Thymus (tissue), 11 donors: ENCODE data around the gene ATAD5. TPM values are rescaled to one million over a fixed set of nuclear protein-coding genes. Genes with fewer than 3 reads are reported as not detected.
A peak's percentile ranks its signal among the peaks of the same experiment; 100 is the strongest.

Source experiments
- DNase-seq, 9 donors: peaks; one replicate each; pipeline ENCODE4 v3.0.0-alpha.2; 2013; ENCODE audit warnings: low spot score in 9 of 9, low read depth in 6 of 9, missing footprints in 1 of 9
- H3K27ac ChIP-seq, 2 donors: one replicate each; pipeline ENCODE4 v1.5.1; 2013; ENCODE audit warnings: control low read depth in 1 of 2, low read depth in 1 of 2, low read length in 1 of 2, mild to moderate bottlenecking in 1 of 2, moderate library complexity in 1 of 2
- H3K27me3 ChIP-seq, 2 donors: one replicate each; pipeline ENCODE4 v1.5.1; 2013; ENCODE audit warnings: low read length in 1 of 2; ENCODE audit not compliant: control insufficient read depth in 2 of 2, insufficient read depth in 1 of 2
- H3K36me3 ChIP-seq, 2 donors: one replicate each; pipeline ENCODE4 v1.5.1; 2013; ENCODE audit warnings: low read length in 1 of 2, mild to moderate bottlenecking in 1 of 2, moderate library complexity in 1 of 2; ENCODE audit not compliant: control insufficient read depth in 2 of 2, insufficient read depth in 2 of 2
- H3K4me1 ChIP-seq, 2 donors: one replicate each; pipeline ENCODE4 v1.5.1; 2013; ENCODE audit warnings: low read length in 2 of 2; ENCODE audit not compliant: control insufficient read depth in 2 of 2, insufficient read depth in 2 of 2
- H3K4me3 ChIP-seq, 2 donors: one replicate each; pipeline ENCODE4 v1.5.1; 2013; ENCODE audit warnings: low read length in 2 of 2, control low read depth in 1 of 2, mild to moderate bottlenecking in 1 of 2
- H3K9me3 ChIP-seq, 2 donors: one replicate each; pipeline ENCODE4 v1.5.1; 2013; ENCODE audit warnings: low read length in 1 of 2, mild to moderate bottlenecking in 1 of 2; ENCODE audit not compliant: control insufficient read depth in 2 of 2, insufficient read depth in 1 of 2
- WGBS: extraction: QIAGEN DNeasy Blood & Tissue Kit; methylation state at CpG from one replicate; pipeline ENCODE4 v1.1.7; 2013; 5-methylcytosine and 5-hydroxymethylcytosine counted together
- polyA plus RNA-seq: library from polyadenylated mRNA; stranded (reverse); fragments of 200-250 nt; gene quantifications from one replicate; pipeline ENCODE4 v1.2.3, GENCODE V29; 2013
- total RNA-seq: library from RNA; stranded (reverse); fragments of 120-200 nt; gene quantifications from one replicate; pipeline ENCODE4 v1.2.4, GENCODE V29; 2013
- donor health status: healthy.

Gene ATAD5
- total and polyA plus RNA-seq, 2 donors: 1.1 to 9.3 TPM

DNA sequence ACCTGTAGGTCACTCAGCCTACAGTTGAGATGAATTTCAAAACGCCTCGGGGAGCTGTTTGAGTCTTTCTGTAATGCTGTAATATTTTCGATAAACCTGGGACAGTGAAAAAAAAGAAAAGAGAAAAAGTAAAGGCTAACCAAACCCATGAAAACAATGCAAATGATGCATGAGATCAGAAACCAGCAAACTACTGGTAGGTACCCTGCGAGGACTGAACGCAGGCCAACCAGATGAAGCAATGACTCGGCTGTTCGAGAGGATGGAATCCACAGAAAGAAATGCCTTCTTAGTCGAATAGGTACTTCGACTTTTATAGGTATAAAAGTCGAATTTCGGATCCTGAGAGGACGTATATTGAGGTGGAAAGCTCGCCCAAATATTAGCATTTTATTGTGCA is 509 bp upstream of the ATAD5 start:
- Histone ChIP-seq H3K4me1 (peaks cover 8 to 12% of the 10 kb centered on the region in 2 donors), H3K27me3 (no peaks in the 10 kb centered on the region), H3K36me3 (no peaks in the 10 kb centered on the region), H3K27ac (peak overlapping the region in 1 of 2 donors; percentile 19), H3K9me3 (no peaks in the 10 kb centered on the region), H3K4me3 (peak overlapping the region; percentile 76 to 93)
- WGBS: 29% methylated on average over 13 of the region's 13 CpGs
- DNase-seq: no peak

DNA sequence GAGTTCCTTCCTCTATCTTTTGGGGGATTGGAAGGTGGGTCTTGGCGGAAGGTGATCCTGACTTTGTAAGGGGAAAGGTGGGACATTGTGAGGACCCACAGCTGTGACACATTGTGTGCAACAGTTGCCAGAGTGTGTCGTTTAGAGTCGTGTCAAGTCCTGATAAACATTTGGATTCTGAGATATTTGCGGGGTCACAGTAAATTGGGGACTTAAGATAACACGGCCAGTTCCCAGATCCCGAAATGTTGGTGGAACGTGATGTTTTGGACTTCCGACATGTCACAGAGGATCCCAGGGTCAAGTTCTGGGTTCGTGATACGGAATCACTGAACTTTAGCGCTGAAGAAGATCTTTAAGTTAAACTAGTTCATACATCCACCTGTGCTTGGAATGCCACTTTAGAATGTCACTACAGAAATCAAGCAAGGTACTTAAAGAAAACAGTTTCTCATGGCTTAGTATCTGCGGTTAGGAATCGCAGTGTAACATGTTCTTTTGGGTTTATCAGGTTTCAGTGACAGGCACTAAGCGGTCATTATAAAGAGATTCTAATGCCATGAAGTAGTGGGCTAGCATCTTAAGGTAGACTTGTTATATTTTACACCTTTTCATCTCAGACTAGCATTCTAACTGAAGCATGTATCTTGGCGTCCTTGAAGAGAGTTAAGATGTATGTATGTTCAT is 815 bp downstream of the ATAD5 start:
- H3K9me3 ChIP-seq: no peaks in the 10 kb centered on the region
- peak overlapping the region; percentile 76 to 93 for H3K4me3 ChIP-seq
- no peaks in the 10 kb centered on the region for H3K27me3 ChIP-seq
- DNase-seq: peak in 1 of 9 donors; percentile 19
- H3K4me1 ChIP-seq: peaks cover 8 to 12% of the 10 kb centered on the region in 2 donors
- H3K27ac ChIP-seq: no peak overlapping the region
- H3K36me3 ChIP-seq: peaks cover 0 to 5% of the 10 kb centered on the region in 2 donors
- 6% methylated on average over 15 of the region's 15 CpGs for WGBS

DNA sequence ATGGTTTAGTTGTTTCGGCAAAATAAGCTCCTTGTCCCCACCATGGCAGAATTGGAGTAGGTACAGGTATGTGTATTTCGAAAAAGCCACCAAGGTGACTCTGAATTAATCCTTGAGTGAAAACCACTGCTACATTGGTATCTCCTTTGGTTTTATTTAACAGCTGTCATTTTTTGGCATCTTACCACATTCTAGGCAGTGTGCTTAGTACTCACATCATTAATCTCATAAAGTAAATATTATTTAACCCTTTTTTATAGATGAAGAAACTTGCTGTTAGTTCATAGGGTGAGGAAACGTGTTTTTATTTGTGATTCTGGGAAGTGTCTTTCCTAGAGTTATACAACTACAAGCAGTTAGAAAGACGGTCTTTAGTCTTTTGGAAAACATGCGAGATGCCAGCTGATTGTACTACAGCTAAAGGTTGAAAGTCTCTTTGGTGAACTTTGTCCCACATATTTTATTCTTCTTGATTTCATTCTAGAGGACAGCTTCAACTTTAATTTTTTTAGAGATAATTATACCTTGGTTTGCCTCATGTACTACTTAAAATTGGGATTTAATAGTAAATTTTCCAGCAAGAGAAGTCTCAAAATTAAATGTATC is 6.5 kb downstream of the ATAD5 start:
- DNase-seq: no peak
- Histone ChIP-seq H3K27me3 (no peaks in the 10 kb centered on the region), H3K9me3 (no peaks in the 10 kb centered on the region), H3K36me3 (peaks cover 12 to 44% of the 10 kb centered on the region in 2 donors), H3K4me1 (no peaks in the 10 kb centered on the region), H3K27ac (no peak overlapping the region), H3K4me3 (no peak overlapping the region)
- 97% methylated on average over 5 of the region's 5 CpGs for WGBS

DNA sequence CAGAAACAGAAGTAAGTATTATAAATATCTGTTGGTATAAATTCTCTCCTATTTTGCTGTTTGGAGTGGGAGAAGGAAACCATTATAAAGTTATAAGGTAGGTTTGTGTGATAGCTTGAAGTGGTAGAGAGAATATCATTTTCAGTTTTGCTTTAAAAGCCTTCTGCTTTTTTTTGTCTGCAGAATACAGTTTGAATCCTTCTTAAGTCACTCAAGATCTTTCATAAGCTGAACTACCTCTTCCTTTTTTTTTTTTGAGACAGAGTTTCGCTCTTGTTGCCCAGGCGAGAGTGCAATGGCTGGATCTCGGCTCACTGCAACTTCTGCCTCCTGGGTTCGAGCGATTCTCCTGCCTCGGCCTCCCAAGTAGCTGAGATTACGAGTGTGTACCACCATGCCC is 9.0 kb downstream of the ATAD5 start:
- Histone ChIP-seq H3K36me3 (peaks cover 14 to 56% of the 10 kb centered on the region in 2 donors), H3K27me3 (no peaks in the 10 kb centered on the region), H3K9me3 (no peaks in the 10 kb centered on the region), H3K4me3 (no peak overlapping the region), H3K4me1 (no peaks in the 10 kb centered on the region), H3K27ac (no peak overlapping the region)
- DNase-seq: no peak
- WGBS: 95% methylated on average over 7 of the region's 7 CpGs

DNA sequence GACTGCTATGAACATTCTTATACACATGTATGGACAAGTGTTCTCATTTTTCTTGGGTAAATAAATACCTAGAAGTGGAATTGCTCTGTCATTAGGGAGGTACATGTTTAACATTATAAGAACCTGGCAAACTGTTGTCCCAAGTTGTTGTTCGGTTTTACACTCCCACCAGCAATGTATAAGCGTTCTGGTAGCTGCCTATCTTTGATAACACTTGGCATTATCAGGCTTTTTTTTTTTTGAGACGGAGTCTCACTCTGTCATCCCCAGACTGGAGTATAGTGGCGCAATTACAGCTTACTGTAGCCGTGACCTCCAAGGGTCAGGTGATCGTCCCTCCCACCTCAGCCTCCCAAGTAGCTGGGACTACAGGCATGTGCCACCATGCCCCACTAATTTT is 16.3 kb downstream of the ATAD5 start:
- Histone ChIP-seq H3K4me3 (no peak overlapping the region), H3K4me1 (no peaks in the 10 kb centered on the region), H3K27me3 (no peaks in the 10 kb centered on the region), H3K36me3 (peaks cover 18 to 52% of the 10 kb centered on the region in 2 donors), H3K9me3 (no peaks in the 10 kb centered on the region), H3K27ac (no peak overlapping the region)
- WGBS: 97% methylated on average over 6 of the region's 6 CpGs
- DNase-seq: no peak

DNA sequence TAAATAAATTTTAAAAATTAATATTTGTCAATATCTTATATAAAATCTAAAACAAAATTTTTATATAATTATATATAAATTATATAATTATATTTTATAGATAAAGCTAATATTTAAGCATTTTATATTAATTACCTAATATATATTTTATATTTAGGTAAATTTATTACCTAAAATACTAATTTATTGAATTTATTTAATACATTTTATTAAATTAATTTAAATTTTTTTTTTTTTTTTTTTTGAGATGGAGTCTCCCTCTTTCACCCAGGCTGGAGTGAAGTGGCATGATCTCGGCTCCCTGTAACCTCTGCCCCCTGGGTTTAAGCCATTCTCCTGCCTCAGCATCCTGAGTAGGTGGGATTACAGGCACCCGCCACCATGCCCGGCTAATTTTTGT is 22.4 kb downstream of the ATAD5 start:
- no peak for DNase-seq
- Histone ChIP-seq H3K9me3 (no peaks in the 10 kb centered on the region), H3K36me3 (peaks cover 22 to 51% of the 10 kb centered on the region in 2 donors), H3K27me3 (no peaks in the 10 kb centered on the region), H3K4me3 (no peak overlapping the region), H3K27ac (no peak overlapping the region), H3K4me1 (no peaks in the 10 kb centered on the region)
- 98% methylated on average over 3 of the region's 3 CpGs for WGBS

DNA sequence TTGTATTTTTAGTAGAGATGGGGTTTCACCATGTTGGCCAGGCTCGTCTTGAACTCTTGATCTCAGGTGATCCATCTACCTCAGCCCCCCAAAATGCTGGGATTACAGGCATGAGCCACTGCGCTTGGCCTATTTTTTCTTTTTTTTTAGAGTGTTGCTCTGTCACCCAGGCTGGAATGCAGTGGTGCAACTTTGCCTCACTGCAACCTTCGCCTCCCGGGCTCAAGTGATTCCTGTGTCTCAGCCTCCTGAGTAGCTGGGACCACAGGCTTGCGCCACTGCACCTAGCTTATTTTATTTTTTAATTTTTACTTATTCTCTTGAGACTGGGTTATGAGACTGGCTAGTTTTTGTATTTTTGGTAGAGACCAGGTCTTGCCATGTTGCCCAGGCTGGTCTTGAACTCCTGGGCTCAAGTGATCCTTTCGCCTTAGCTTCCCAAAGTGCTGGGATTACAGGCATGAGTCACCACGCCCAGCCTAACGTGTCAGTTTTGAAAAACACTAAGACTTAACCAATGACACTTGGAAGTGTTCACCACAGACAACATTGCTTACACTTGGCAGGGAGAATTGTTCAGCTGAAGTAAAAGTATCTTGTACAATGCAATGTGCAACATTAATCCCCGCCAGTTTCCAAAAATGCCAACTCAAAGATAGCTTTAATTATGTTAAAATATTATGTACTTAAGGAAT is 26.9 kb downstream of the ATAD5 start:
- no peak for DNase-seq
- H3K27ac ChIP-seq: no peak overlapping the region
- no peaks in the 10 kb centered on the region for H3K9me3 ChIP-seq
- H3K4me1 ChIP-seq: no peaks in the 10 kb centered on the region
- H3K27me3 ChIP-seq: no peaks in the 10 kb centered on the region
- 98% methylated on average over 9 of the region's 9 CpGs for WGBS
- H3K36me3 ChIP-seq: peaks cover 25 to 60% of the 10 kb centered on the region in 2 donors
- H3K4me3 ChIP-seq: no peak overlapping the region

DNA sequence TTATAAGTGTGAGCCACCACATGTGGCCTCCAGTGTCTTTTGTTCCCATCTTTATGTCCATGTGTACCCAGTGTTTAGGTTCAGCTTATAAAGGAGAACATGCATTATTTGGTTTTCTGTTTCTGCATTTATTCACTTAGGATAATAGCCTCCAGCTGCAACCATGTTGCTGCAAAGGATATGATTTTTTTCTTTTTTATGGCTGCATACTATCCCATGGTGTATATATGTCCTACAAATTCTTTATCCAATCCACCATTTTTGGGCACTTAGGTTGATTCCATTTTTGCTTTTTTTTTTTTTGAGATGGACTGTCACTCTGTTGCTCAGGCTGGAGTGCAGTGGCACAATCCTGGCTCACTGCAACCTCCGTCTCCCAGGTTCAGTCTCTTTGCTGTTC is 32.9 kb downstream of the ATAD5 start:
- 97% methylated on average over 1 of the region's 1 CpG for WGBS
- H3K36me3 ChIP-seq: peaks cover 17 to 68% of the 10 kb centered on the region in 2 donors

DNA sequence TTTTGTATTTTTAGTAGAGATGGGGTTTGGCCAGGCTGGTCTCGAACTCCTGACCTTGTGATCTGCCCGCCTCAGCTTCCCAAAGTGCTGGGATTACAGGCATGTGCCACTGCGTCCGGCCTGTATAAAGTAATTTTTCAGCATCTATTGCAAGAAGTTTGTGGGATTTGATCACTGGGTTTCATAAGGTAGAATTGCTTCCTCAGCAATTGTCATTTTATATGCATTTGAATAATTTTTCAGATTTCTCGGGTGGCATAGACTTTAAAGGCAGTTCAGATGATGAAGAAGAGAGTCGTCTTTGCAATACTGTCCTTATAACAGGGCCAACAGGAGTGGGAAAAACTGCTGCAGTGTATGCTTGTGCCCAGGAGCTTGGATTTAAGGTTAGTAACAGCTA is 37.2 kb downstream of the ATAD5 start:
- WGBS: 98% methylated on average over 6 of the region's 6 CpGs
- no peak for DNase-seq
- no peaks in the 10 kb centered on the region for H3K4me1 ChIP-seq
- no peaks in the 10 kb centered on the region for H3K27me3 ChIP-seq
- H3K9me3 ChIP-seq: no peaks in the 10 kb centered on the region
- peaks cover 21 to 55% of the 10 kb centered on the region in 2 donors for H3K36me3 ChIP-seq
- no peak overlapping the region for H3K4me3 ChIP-seq
- H3K27ac ChIP-seq: no peak overlapping the region

More for the DNA sequence above, 32.9 kb downstream of the ATAD5 start:
- Histone ChIP-seq H3K4me1 (no peaks in the 10 kb centered on the region), H3K4me3 (no peak overlapping the region), H3K27me3 (no peaks in the 10 kb centered on the region), H3K27ac (no peak overlapping the region), H3K9me3 (no peaks in the 10 kb centered on the region)
- DNase-seq: no peak
